OCI-LY7 (cell line): ENCODE data around the gene FAM163B. TPM values are rescaled to one million over a fixed set of nuclear protein-coding genes. Genes with fewer than 3 reads are reported as not detected.
A peak's percentile ranks its signal among the peaks of the same experiment; 100 is the strongest.

ENCODE experiments used
- BruUV-seq: library from RNA; stranded (reverse); fragments of 400-500 nt; replicated peaks from 2 replicates; lab custom pipeline; 2021; lab: Mats Ljungman, UMichigan
- CTCF ChIA-PET: fragments of 300-600 bp; sonication (Branson Sonifier 250); formaldehyde crosslinking; loops from one replicate; lab custom pipeline; 2022; ENCODE audit warnings: antibody characterized with exemption; ENCODE audit not compliant: unreplicated experiment; lab: Charles Lee
- POLR2A ChIA-PET: fragments of 300-600 bp; sonication (Branson Sonifier 250); formaldehyde crosslinking; loops from one replicate; lab custom pipeline; 2022; ENCODE audit warnings: antibody characterized with exemption; lab: Charles Lee
- DNase-seq: peaks from one replicate; pipeline ENCODE4 v3.0.0-alpha.2; 2015; ENCODE audit warnings: low spot score
- H2AFZ ChIP-seq: fragments of 200-600 bp; sonication (generic), shearing (Covaris generic); 2 replicates; pipeline ENCODE4 v1.6.1; 2014; ENCODE audit warnings: mild to moderate bottlenecking, antibody characterized with exemption, low read length, moderate library complexity
- H3K27ac ChIP-seq: fragments of 200-600 bp; sonication (generic); 2 replicates; pipeline ENCODE4 v1.5.1; 2014; ENCODE audit warnings: mixed run types, low read depth, mild to moderate bottlenecking, moderate library complexity, low read length, inconsistent platforms; ENCODE audit not compliant: poor library complexity, severe bottlenecking
- H3K36me3 ChIP-seq: fragments of 200-600 bp; sonication (generic); 2 replicates; pipeline ENCODE4 v1.6.1; 2014; ENCODE audit warnings: mild to moderate bottlenecking, antibody characterized with exemption, low read length, moderate library complexity, mixed read lengths; ENCODE audit not compliant: insufficient read depth
- H3K4me1 ChIP-seq: fragments of 200-600 bp; sonication (generic); 2 replicates; pipeline ENCODE4 v1.5.1; 2014; ENCODE audit warnings: mild to moderate bottlenecking, low read length; ENCODE audit not compliant: insufficient read depth, poor library complexity, severe bottlenecking
- H3K4me2 ChIP-seq: fragments of 200-600 bp; sonication (generic); 2 replicates; pipeline ENCODE4 v1.6.1; 2014; ENCODE audit warnings: mild to moderate bottlenecking, low read length
- H3K4me3 ChIP-seq: fragments of 200-600 bp; sonication (generic); 2 replicates; pipeline ENCODE4 v1.5.1; 2014; ENCODE audit warnings: mild to moderate bottlenecking, low read depth, low read length; ENCODE audit not compliant: poor library complexity, severe bottlenecking
- H3K79me2 ChIP-seq: fragments of 200-600 bp; sonication (generic); 2 replicates; pipeline ENCODE4 v1.6.1; 2016; ENCODE audit warnings: low read depth, mild to moderate bottlenecking, low read length, moderate library complexity, mixed read lengths; ENCODE audit not compliant: insufficient read depth
- H3K9me2 ChIP-seq: fragments of 200-600 bp; sonication (generic); 2 replicates; pipeline ENCODE4 v1.6.1; 2016; ENCODE audit warnings: mild to moderate bottlenecking, low read length, mixed read lengths; ENCODE audit not compliant: insufficient read depth
- H3K9me3 ChIP-seq: fragments of 200-600 bp; sonication (generic); 2 replicates; pipeline ENCODE4 v1.6.1; 2014; ENCODE audit warnings: mild to moderate bottlenecking, mixed run types, low read length, mixed read lengths
- H4K20me1 ChIP-seq: fragments of 200-600 bp; sonication (generic); 2 replicates; pipeline ENCODE4 v1.6.1; 2014; ENCODE audit warnings: mild to moderate bottlenecking, antibody characterized with exemption, low read length, moderate library complexity, mixed read lengths; ENCODE audit not compliant: insufficient read depth
- CTCF ChIP-seq: fragments of 200-600 bp; sonication (generic); conservative IDR thresholded peaks from 2 replicates; pipeline ENCODE4 v1.5.1; 2014; ENCODE audit warnings: mild to moderate bottlenecking, antibody characterized with exemption, low read length, moderate library complexity, mixed read lengths
- EZH2phosphoT487 ChIP-seq: fragments of 200-600 bp; sonication (generic); IDR thresholded peaks from 2 replicates; pipeline ENCODE4 v1.6.1; 2018; ENCODE audit warnings: low read depth, borderline replicate concordance, mild to moderate bottlenecking, mixed run types, antibody characterized with exemption, low read length, moderate library complexity, mixed read lengths
- intact Hi-C: fragments of 100-400 bp; cut with micrococcal nuclease; formaldehyde crosslinking; loops from one replicate; pipeline ENCODE4 v1.10.0; 2022; ENCODE audit not compliant: unreplicated experiment
- total RNA-seq, 2 experiments: library from RNA; depleted of rRNA in 1 of 2; stranded (reverse); fragments of >200 nt in 1 of 2; shearing (Covaris generic) in 1 of 2; gene quantifications; 2 replicates each; pipeline ENCODE4 v1.2.3, GENCODE V29; 2014 to 2022

FAM163B gene
- total RNA-seq, 2 experiments from 2014 or later, result 2.6 to 7.8 TPM

GRCh38 chr9:133589454-133590227, 19.5 kb downstream of the FAM163B start:
- H3K9me2 ChIP-seq, result no peaks in the 10 kb centered on the region
- no peak overlapping the region for H3K27ac ChIP-seq
- H3K36me3 ChIP-seq, result no peaks in the 10 kb centered on the region
- peak; percentile 66 for DNase-seq
- peaks cover 5% of the 10 kb centered on the region; the same call in 1 of the 2 replicates for H3K9me3 ChIP-seq
- H4K20me1 ChIP-seq, result no peaks in the 10 kb centered on the region
- TF ChIP-seq EZH2phosphoT487 (no peak), CTCF (peak; percentile 93)
- intact Hi-C loops, result loop anchor here (5.0 kb wide), 1 partner anchor 57 kb away; the partner anchor contains the start of gene ADAMTSL2
- POLR2A ChIA-PET, result no interaction called here
- H2AFZ ChIP-seq, result no peak overlapping the region
- H3K4me3 ChIP-seq, result no peak overlapping the region
- CTCF ChIA-PET, result no interaction called here
- no TSS peak for BruUV-seq
- peaks cover 26% of the 10 kb centered on the region for H3K4me1 ChIP-seq
- no peak overlapping the region for H3K4me2 ChIP-seq
- no peaks in the 10 kb centered on the region for H3K79me2 ChIP-seq

- no peak overlapping the region for H3K27ac ChIP-seq
- ChIA-PET CTCF (no interaction called here), POLR2A (no interaction called here)
- no peaks in the 10 kb centered on the region for H3K79me2 ChIP-seq
- no peak overlapping the region for H3K4me3 ChIP-seq
- TF ChIP-seq CTCF (no peak), EZH2phosphoT487 (no peak)
- no peak for DNase-seq
- BruUV-seq, result no TSS peak
- H3K9me2 ChIP-seq, result no peaks in the 10 kb centered on the region
- no peaks in the 10 kb centered on the region for H4K20me1 ChIP-seq
- H3K4me1 ChIP-seq, result peaks cover 48% of the 10 kb centered on the region
- intact Hi-C loops, result loop anchor here (5.0 kb wide), 1 partner anchor 55 kb away; the partner anchor contains the start of gene ADAMTSL2
- H2AFZ ChIP-seq, result no peak overlapping the region
- no peaks in the 10 kb centered on the region for H3K36me3 ChIP-seq
- no peak overlapping the region for H3K4me2 ChIP-seq
- peaks cover 5% of the 10 kb centered on the region; the same call in 1 of the 2 replicates for H3K9me3 ChIP-seq
Observed at GRCh38 chr9:133587466-133587865, 21.7 kb downstream of the FAM163B start.

GRCh38 chr9:133587051-133587450, 22.1 kb downstream of the FAM163B start:
- DNase-seq, result no peak
- Histone ChIP-seq H3K9me2 (no peaks in the 10 kb centered on the region), H3K4me2 (peak overlapping the region; percentile 73; the same call in 1 of the 2 replicates), H4K20me1 (no peaks in the 10 kb centered on the region), H3K36me3 (no peaks in the 10 kb centered on the region), H3K4me1 (peaks cover 52% of the 10 kb centered on the region), H3K4me3 (no peak overlapping the region), H3K9me3 (peaks cover 5% of the 10 kb centered on the region; the same call in 1 of the 2 replicates), H3K79me2 (no peaks in the 10 kb centered on the region), H2AFZ (no peak overlapping the region), H3K27ac (no peak overlapping the region)
- intact Hi-C loops, result loop anchor here (5.0 kb wide), 1 partner anchor 55 kb away; the partner anchor contains the start of gene ADAMTSL2
- no TSS peak for BruUV-seq
- TF ChIP-seq CTCF (no peak), EZH2phosphoT487 (no peak)
- POLR2A ChIA-PET, result no interaction called here
- CTCF ChIA-PET, result interaction anchor here (1.0 kb wide), 1 partner anchor 116 kb away, joined by 3 read pairs; no protein-coding TSS in a partner anchor
